ENCODE results near the gene PARVB.

- no peak for TF ChIP-seq EZH2 (IDR thresholded peaks at IDR 0.05; ENCODE audit: low read depth, low read length, severe bottlenecking)
- TF ChIP-seq CTCF (IDR thresholded peaks at IDR 0.05; ENCODE audit: control extremely low read depth in 1 of 3, insufficient read depth in 1 of 3, low read depth in 1 of 3, low read length in 3 of 3): no peak
- TF ChIP-seq POLR2A (IDR thresholded peaks at IDR 0.05; ENCODE audit: control extremely low read depth in 1 of 2, low read depth in 2 of 2, low read length in 2 of 2): no peak
- TF ChIP-seq PHF8 (conservative IDR thresholded peaks at IDR 0.05; ENCODE audit: low read depth, low read length): no peak
- no peak for TF ChIP-seq ATF2 (IDR thresholded peaks at IDR 0.05; ENCODE audit: low read length)
- TF ChIP-seq POLR2AphosphoS5 (IDR thresholded peaks at IDR 0.05; ENCODE audit: low read depth, low read length): no peak
- TF ChIP-seq NRF1 (IDR thresholded peaks at IDR 0.05; ENCODE audit: low read depth, low read length): no peak
- TF ChIP-seq SP2 (IDR thresholded peaks at IDR 0.05; ENCODE audit: low read length): no peak
- no peak for TF ChIP-seq EP300 (IDR thresholded peaks at IDR 0.05; ENCODE audit: borderline replicate concordance in 1 of 2, low read depth in 2 of 2, low read length in 2 of 2)
- no peak for TF ChIP-seq SAP30 (IDR thresholded peaks at IDR 0.05; ENCODE audit: insufficient read depth, insufficient replicate concordance, low read length)
- TF ChIP-seq HDAC6 (IDR thresholded peaks at IDR 0.05; ENCODE audit: low read depth, low read length): no peak
- TF ChIP-seq USF2 (IDR thresholded peaks at IDR 0.05; ENCODE audit: low read length): no peak
- no peak for TF ChIP-seq CREB1 (IDR thresholded peaks at IDR 0.05)
- no peak for TF ChIP-seq RXRA (IDR thresholded peaks at IDR 0.05; ENCODE audit: insufficient read depth, low read depth, low read length)
Measured at GRCh38 chr22:44131989-44132685, 108.0 kb downstream of the PARVB start.
